ENCODE results near the gene ABCB9. TPM values are rescaled to one million over a fixed set of nuclear protein-coding genes. Genes with fewer than 3 reads are reported as not detected.

Gene ABCB9
- total RNA-seq: 1 to 10 TPM; 1.5 to 9.2 (median 1.7) TPM

DNA sequence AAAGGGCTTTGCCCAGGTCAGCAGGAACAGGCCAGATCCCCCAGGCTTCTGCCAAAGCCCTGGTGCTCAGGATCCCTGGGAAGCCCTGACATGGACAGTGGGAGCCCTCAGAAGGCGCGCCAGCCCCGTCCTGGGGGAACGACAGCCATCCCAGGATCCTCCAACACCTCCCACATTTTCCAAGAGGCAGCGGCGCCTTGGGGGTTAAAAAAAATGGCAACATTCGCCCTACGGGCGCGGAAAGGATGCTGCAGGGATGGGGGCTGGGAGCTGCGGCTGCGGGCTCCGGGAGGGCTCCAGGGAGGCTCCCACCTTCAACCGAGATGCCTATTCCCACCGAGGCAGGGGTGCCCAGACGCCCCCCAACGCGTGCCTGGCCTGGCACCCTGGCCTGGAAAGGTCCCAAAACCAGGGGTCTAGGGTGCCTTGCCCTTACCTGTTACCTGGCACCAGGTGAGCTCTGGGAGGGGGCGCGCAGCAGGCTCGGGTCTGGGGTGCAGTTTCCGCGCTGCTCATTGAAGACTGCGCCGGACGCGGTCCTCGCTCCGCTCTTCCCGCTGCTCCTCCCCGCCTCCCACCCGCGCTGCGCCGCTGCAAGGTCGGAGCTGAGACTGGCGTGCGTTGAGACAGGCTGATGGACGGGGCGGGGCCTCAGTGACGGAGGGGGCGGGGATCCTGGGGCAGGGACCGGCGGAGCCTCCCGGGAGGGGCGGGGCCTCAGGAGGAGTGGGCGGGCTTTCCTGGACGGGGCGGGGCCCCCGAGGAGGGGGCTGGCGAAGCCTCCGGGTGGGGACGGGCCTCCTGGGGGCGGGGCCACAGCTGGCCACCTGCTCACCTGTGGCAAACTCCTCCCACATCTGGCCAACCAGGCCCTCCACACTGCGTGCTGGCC lies at the start of gene ABCB9:
Gene ABCB9 (minus strand): TSS at position 613 of the 892 bp plus-strand sequence. CDS start 6,228 bp downstream, outside the sequence.
- TF ChIP-seq, protein P1, sequence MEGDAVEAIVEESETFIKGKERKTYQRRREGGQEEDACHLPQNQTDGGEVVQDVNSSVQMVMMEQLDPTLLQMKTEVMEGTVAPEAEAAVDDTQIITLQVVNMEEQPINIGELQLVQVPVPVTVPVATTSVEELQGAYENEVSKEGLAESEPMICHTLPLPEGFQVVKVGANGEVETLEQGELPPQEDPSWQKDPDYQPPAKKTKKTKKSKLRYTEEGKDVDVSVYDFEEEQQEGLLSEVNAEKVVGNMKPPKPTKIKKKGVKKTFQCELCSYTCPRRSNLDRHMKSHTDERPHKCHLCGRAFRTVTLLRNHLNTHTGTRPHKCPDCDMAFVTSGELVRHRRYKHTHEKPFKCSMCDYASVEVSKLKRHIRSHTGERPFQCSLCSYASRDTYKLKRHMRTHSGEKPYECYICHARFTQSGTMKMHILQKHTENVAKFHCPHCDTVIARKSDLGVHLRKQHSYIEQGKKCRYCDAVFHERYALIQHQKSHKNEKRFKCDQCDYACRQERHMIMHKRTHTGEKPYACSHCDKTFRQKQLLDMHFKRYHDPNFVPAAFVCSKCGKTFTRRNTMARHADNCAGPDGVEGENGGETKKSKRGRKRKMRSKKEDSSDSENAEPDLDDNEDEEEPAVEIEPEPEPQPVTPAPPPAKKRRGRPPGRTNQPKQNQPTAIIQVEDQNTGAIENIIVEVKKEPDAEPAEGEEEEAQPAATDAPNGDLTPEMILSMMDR (IDR thresholded peaks at IDR 0.05; ENCODE audit: low read depth): no peak

DNA sequence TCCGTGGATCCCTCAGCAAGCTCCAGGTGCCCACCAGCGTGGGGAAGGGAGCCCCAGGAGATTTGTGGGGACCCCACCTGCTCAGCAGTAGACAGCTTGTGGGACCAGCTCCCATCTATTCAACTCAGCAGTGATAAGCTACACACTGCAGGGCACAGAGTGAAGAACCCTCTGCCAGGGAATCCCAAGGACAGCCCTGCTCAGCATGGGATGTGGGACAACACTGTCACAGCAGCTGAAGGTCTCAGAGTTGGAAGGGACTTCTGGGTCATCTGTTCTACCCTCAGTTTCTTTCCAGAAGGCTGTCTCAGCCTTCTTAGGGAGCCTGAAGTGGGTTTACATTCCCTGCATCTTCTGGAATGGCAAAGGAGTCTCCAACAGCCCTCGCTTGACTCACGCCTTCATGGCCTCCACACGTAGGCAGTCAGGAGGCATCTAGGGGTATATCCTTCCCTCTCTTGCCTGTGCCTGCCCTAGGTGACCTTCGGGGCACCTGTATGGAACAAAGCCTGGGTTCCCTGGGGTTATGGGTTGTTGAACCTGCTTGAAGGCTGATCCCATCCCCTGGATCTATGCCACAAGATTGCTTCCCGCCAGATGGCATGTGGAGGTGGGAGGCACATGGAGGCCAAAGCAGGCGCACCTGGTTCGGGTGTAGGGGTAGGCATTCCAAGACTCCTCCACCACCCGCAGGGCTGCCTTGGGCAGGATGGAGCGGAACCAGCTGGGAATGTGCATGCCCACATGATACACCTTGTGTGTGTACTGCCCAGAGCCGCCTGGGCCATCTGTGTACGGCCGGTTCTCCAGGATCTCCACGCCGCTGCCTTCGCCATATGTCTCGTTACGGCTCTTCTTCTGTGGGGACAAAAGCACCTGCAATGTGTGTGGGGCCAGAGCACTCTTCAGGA lies 47.2 kb upstream of the ABCB9 start:
- TF ChIP-seq, protein P1 (IDR thresholded peaks at IDR 0.05; ENCODE audit: low read depth): no peak

DNA sequence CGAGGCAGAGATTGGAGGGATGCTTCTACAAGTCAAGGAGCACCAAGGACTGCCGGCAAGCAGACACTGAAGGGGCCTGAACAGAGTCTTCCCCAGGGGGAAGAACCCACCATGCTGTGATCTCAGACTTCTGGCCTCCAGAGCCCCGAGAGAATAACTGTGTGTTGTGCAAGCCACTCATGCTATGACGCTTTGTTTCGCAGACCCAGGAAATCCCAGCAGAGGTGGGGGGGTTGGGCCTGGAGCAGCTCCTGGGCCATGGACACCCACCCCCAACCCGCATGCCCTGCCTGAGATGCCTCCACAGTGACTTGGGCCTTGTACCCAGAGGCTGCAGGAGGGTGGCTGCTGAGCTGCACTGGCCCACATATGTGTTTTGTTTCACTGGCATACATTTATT lies 45.4 kb upstream of the ABCB9 start:
- TF ChIP-seq, protein P1 (IDR thresholded peaks at IDR 0.05; ENCODE audit: low read depth): no peak

DNA sequence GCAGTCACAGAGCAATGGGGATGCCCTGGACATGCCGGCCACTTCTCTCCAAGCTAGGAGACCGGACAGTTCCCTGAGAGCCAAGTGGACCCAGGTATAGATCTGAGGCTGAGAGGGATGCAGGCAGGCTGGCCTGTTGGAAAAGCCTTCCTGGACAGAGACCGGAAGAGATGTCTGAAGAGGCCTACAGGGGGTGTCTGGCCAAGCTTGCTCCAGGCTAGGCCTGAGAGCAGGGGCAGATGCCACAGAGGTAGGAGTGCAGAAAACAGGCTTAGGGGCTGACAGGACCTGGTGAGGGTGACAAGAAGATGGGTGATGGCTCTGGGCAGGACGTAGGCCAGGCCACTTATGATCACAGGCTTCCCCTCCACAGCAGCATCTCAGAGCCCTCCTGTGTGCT lies 44.4 kb upstream of the ABCB9 start:
- TF ChIP-seq, protein P1 (IDR thresholded peaks at IDR 0.05; ENCODE audit: low read depth): no peak

DNA sequence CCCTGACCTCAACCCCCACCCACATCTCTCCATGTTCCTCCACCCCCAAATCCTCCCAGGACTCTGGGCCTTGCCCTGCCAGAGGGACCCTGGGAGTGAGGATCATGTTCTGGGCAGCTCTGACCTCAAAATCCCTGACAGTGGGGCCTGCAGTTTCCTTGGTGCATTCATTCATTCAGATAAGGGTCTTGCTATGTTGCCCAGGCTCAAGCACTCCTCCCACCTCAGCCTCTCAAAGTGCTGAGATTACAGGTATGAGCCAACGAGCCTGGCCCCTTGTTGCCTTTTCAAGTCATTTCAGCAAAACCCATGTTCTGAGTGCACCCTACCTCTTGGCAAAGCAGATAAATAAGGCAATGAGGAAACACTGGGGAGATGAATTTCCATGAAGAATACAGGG lies 43.8 kb upstream of the ABCB9 start:
- TF ChIP-seq, protein P1 (IDR thresholded peaks at IDR 0.05; ENCODE audit: low read depth): no peak

DNA sequence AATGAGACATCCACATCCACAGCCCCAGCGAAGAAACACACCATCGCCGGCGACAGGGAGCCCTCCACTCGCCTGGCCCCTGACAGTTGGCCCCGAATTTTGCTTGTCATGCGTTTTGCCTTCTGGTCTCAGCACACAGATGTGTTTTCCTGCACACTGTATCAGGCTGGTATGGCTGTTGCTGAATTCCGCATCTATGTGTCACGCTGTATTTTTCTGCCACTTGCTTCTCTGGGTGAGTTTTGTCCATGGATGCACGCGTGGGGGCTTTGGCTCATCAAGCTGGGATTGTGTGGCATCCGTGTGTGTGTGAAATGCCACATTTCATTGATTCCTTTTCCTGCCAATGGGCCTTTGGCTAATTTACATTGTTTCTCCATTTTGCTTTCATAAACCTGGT lies 40.7 kb upstream of the ABCB9 start:
- TF ChIP-seq, protein P1 (IDR thresholded peaks at IDR 0.05; ENCODE audit: low read depth): no peak

All from subcutaneous adipose tissue (tissue), 4 donors.